HEK293T (cell line): ENCODE results near the gene SLX4.

Experiments
- BHLHE40 ChIP-seq: fragments of 450-650 bp; IDR thresholded peaks from 2 replicates; pipeline ENCODE4 v1.6.1; 2016; ENCODE audit warnings: mild to moderate bottlenecking, moderate library complexity, borderline replicate concordance
- ELF4 ChIP-seq: fragments of 450-650 bp; IDR thresholded peaks from 2 replicates; pipeline ENCODE4 v1.6.1; 2017; ENCODE audit warnings: antibody characterized with exemption
- FOXM1 ChIP-seq: fragments of 450-650 bp; IDR thresholded peaks from 2 replicates; pipeline ENCODE4 v1.6.1; 2017; ENCODE audit warnings: mild to moderate bottlenecking, borderline replicate concordance
- SP1 ChIP-seq: fragments of 450-650 bp; IDR thresholded peaks from 2 replicates; pipeline ENCODE4 v1.6.1; 2017
- TARDBP ChIP-seq: fragments of 450-650 bp; IDR thresholded peaks from 2 replicates; pipeline ENCODE4 v1.6.1; 2016

DNA sequence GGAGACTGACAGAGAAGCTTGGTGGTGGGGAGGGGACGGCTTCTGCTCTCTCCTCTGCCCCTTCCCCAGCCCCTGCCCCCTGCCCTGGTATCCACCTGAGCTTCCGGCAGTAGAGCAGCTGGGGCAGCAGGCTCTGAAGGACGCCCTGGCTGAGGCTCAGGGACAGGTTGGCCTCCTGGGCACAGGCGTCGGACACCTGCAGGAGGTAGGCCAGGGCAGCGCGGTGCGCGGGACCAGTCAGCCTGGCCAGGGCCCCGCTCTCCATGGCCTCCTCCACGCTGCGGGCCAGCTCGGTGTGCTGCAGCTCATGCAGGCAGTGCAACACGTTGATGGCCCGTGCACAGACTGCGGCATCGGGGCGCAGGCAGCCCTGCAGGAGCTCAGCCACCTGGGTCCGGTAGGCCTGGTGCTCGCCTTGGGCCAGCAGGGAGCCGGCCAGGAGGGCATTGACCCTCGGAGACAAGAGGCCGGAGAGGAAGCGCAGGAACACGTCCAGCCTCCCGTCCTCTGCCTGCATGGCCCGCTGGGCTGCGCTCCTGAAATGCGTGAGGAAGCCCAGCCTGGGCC lies 48.4 kb downstream of the SLX4 start:
- TF ChIP-seq BHLHE40 = no peak
- TF ChIP-seq TARDBP = no peak
- TF ChIP-seq SP1 = no peak
- TF ChIP-seq ELF4 = no peak
- TF ChIP-seq FOXM1 = no peak
